ENCODE results near the gene ITPR2.

- no peak for TF ChIP-seq ARNT (IDR thresholded peaks at IDR 0.05)
- no peak for TF ChIP-seq SUZ12 (IDR thresholded peaks at IDR 0.05)
- TF ChIP-seq BHLHE40 (IDR thresholded peaks at IDR 0.05; ENCODE audit: borderline replicate concordance) = no peak
- TF ChIP-seq TARDBP (IDR thresholded peaks at IDR 0.05) = no peak
- TF ChIP-seq HDGF (IDR thresholded peaks at IDR 0.05; ENCODE audit: borderline replicate concordance) = no peak
- TF ChIP-seq ELF4 (IDR thresholded peaks at IDR 0.05) = no peak
- no peak for TF ChIP-seq LEF1 (IDR thresholded peaks at IDR 0.05; ENCODE audit: borderline replicate concordance)
- no peak for TF ChIP-seq L3MBTL2 (conservative IDR thresholded peaks at IDR 0.05)
- TF ChIP-seq FOXM1 (IDR thresholded peaks at IDR 0.05; ENCODE audit: borderline replicate concordance) = no peak
- TF ChIP-seq, protein P1, sequence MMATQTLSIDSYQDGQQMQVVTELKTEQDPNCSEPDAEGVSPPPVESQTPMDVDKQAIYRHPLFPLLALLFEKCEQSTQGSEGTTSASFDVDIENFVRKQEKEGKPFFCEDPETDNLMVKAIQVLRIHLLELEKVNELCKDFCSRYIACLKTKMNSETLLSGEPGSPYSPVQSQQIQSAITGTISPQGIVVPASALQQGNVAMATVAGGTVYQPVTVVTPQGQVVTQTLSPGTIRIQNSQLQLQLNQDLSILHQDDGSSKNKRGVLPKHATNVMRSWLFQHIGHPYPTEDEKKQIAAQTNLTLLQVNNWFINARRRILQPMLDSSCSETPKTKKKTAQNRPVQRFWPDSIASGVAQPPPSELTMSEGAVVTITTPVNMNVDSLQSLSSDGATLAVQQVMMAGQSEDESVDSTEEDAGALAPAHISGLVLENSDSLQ (IDR thresholded peaks at IDR 0.05) = no peak
- TF ChIP-seq ZNF384 (IDR thresholded peaks at IDR 0.05) = no peak
- TF ChIP-seq SP1 (IDR thresholded peaks at IDR 0.05) = no peak
Observed at GRCh38 chr12:26512213-26512612, 320.8 kb downstream of the ITPR2 start.
